ENCODE data around the gene CCDC89. TPM values are rescaled to one million over a fixed set of nuclear protein-coding genes. Genes with fewer than 3 reads are reported as not detected.
A peak's percentile ranks its signal among the peaks of the same experiment; 100 is the strongest.
"Not testable (repeated sequence)": the region's sequence is repeated elsewhere in the genome, so short reads cannot be mapped to it uniquely, and the experiment has no call there.

The CCDC89 gene
- total RNA-seq, 2 donors from 2014 or later, result not detected

GRCh38 chr11:85661972-85662664, 23.9 kb downstream of the CCDC89 start:
- peak overlapping the region; percentile 95 for H3K9ac ChIP-seq (ENCODE audit: extremely low read depth, low read length, poor library complexity, severe bottlenecking)
- DNase-seq, result no peak
- Mint-ChIP-seq H3K36me3 (ENCODE audit: low read depth) (peaks cover 45% of the 10 kb centered on the region), H3K4me1 (peaks cover 32% of the 10 kb centered on the region), H3K27me3 (ENCODE audit: insufficient read depth) (no peaks in the 10 kb centered on the region), H3K4me3 (peak overlapping the region; percentile 98), H3K27ac (no peak overlapping the region), H3K9me3 (no peaks in the 10 kb centered on the region)
- H3K9me3 ChIP-seq (ENCODE audit: control insufficient read depth, low read length), result no peaks in the 10 kb centered on the region
- H3K4me3 ChIP-seq (ENCODE audit: low read length), result peak overlapping the region; percentile 97
- no peaks in the 10 kb centered on the region for H3K27me3 ChIP-seq (ENCODE audit: control insufficient read depth, insufficient read depth, low read length, poor library complexity, severe bottlenecking)
- TF ChIP-seq CTCF (conservative IDR thresholded peaks at IDR 0.05), result no peak
- H3K4me1 ChIP-seq (ENCODE audit: control insufficient read depth, insufficient read depth, low read length), result no peaks in the 10 kb centered on the region
- 27 to 28% methylated on average over 3 to 4 of the region's 4 CpGs for WGBS, 2 experiments (ENCODE audit: insufficient coverage in 1 of 2, insufficient read length in 1 of 2)
- H3K36me3 ChIP-seq (ENCODE audit: control insufficient read depth, insufficient read depth, low read length), result peaks cover 55% of the 10 kb centered on the region
- no peak overlapping the region for H3K27ac ChIP-seq (ENCODE audit: low read depth, low read length)

- no peak overlapping the region for H3K4me3 Mint-ChIP-seq
- no peak for DNase-seq
- H3K4me1 ChIP-seq (ENCODE audit: control insufficient read depth, insufficient read depth, low read length), result no peaks in the 10 kb centered on the region
- no CpG with 5 or more reads among the region's 1 CpG for WGBS, 2 experiments (ENCODE audit: insufficient coverage in 1 of 2, insufficient read length in 1 of 2)
- H3K27ac Mint-ChIP-seq, result no peak overlapping the region
- H3K4me3 ChIP-seq (ENCODE audit: low read length), result peak overlapping the region; percentile 97
- TF ChIP-seq CTCF (conservative IDR thresholded peaks at IDR 0.05), result no peak
- peaks cover 27% of the 10 kb centered on the region for H3K4me1 Mint-ChIP-seq
- no peaks in the 10 kb centered on the region for H3K27me3 Mint-ChIP-seq (ENCODE audit: insufficient read depth)
- no peaks in the 10 kb centered on the region for H3K27me3 ChIP-seq (ENCODE audit: control insufficient read depth, insufficient read depth, low read length, poor library complexity, severe bottlenecking)
- peaks cover 40% of the 10 kb centered on the region for H3K36me3 Mint-ChIP-seq (ENCODE audit: low read depth)
- no peak overlapping the region for H3K27ac ChIP-seq (ENCODE audit: low read depth, low read length)
- H3K9ac ChIP-seq (ENCODE audit: extremely low read depth, low read length, poor library complexity, severe bottlenecking), result no peak overlapping the region
- no peaks in the 10 kb centered on the region for H3K9me3 Mint-ChIP-seq
- H3K9me3 ChIP-seq (ENCODE audit: control insufficient read depth, low read length), result no peaks in the 10 kb centered on the region
- H3K36me3 ChIP-seq (ENCODE audit: control insufficient read depth, insufficient read depth, low read length), result peaks cover 82% of the 10 kb centered on the region
Measured at GRCh38 chr11:85658180-85658579, 27.8 kb downstream of the CCDC89 start.

- no peaks in the 10 kb centered on the region for H3K9me3 Mint-ChIP-seq
Measured at GRCh38 chr11:85656777-85657176, 29.2 kb downstream of the CCDC89 start.

GRCh38 chr11:85654343-85654742, 31.7 kb downstream of the CCDC89 start:
- H3K4me1 Mint-ChIP-seq, result peaks cover 15% of the 10 kb centered on the region
- DNase-seq; H3K27me3 Mint-ChIP-seq (ENCODE audit: insufficient read depth); H3K9ac ChIP-seq (ENCODE audit: extremely low read depth, low read length, poor library complexity, severe bottlenecking); H3K4me3 ChIP-seq (ENCODE audit: low read length); H3K27ac Mint-ChIP-seq; H3K27me3 ChIP-seq (ENCODE audit: control insufficient read depth, insufficient read depth, low read length, poor library complexity, severe bottlenecking); H3K4me1 ChIP-seq (ENCODE audit: control insufficient read depth, insufficient read depth, low read length); H3K9me3 Mint-ChIP-seq; H3K4me3 Mint-ChIP-seq; H3K27ac ChIP-seq (ENCODE audit: low read depth, low read length); H3K9me3 ChIP-seq (ENCODE audit: control insufficient read depth, low read length): not testable (repeated sequence)
- peaks cover 63% of the 10 kb centered on the region for H3K36me3 ChIP-seq (ENCODE audit: control insufficient read depth, insufficient read depth, low read length)
- peaks cover 17% of the 10 kb centered on the region for H3K36me3 Mint-ChIP-seq (ENCODE audit: low read depth)
- WGBS, 2 experiments (ENCODE audit: insufficient coverage in 1 of 2, insufficient read length in 1 of 2), result 96 to 100% methylated on average over 1 to 3 of the region's 4 CpGs

More at GRCh38 chr11:85656777-85657176, 29.2 kb downstream of the CCDC89 start:
- Mint-ChIP-seq H3K27ac (peak overlapping the region; percentile 6), H3K4me1 (peaks cover 23% of the 10 kb centered on the region), H3K36me3 (ENCODE audit: low read depth) (peaks cover 38% of the 10 kb centered on the region), H3K27me3 (ENCODE audit: insufficient read depth) (no peaks in the 10 kb centered on the region), H3K4me3 (no peak overlapping the region)
- no CpG with 5 or more reads among the region's 1 CpG for WGBS, 2 experiments (ENCODE audit: insufficient coverage in 1 of 2, insufficient read length in 1 of 2)
- H3K27ac ChIP-seq (ENCODE audit: low read depth, low read length), result no peak overlapping the region
- peaks cover 77% of the 10 kb centered on the region for H3K36me3 ChIP-seq (ENCODE audit: control insufficient read depth, insufficient read depth, low read length)
- H3K9ac ChIP-seq (ENCODE audit: extremely low read depth, low read length, poor library complexity, severe bottlenecking), result no peak overlapping the region
- H3K9me3 ChIP-seq (ENCODE audit: control insufficient read depth, low read length), result no peaks in the 10 kb centered on the region
- no peaks in the 10 kb centered on the region for H3K27me3 ChIP-seq (ENCODE audit: control insufficient read depth, insufficient read depth, low read length, poor library complexity, severe bottlenecking)
- no peak for DNase-seq
- no peak for TF ChIP-seq CTCF (conservative IDR thresholded peaks at IDR 0.05)
- H3K4me3 ChIP-seq (ENCODE audit: low read length), result no peak overlapping the region
- no peaks in the 10 kb centered on the region for H3K4me1 ChIP-seq (ENCODE audit: control insufficient read depth, insufficient read depth, low read length)

Measured in endodermal cell (in vitro differentiated cells).